Occipital lobe (tissue), 2 donors: ENCODE data around the gene PTGR3. TPM values are rescaled to one million over a fixed set of nuclear protein-coding genes. Genes with fewer than 3 reads are reported as not detected.

ENCODE experiments used
- DNase-seq: peaks from one replicate; lab custom pipeline; 2025; lab: John Stamatoyannopoulos, UW
- total RNA-seq: library from RNA; depleted of rRNA; stranded (reverse); fragments of >200 nt; gene quantifications from one replicate; pipeline ENCODE4 v1.2.3, GENCODE V29; 2014

PTGR3 gene
- total RNA-seq, 1 donor from 2014 or later = 11.7 TPM

GRCh38 chr18:75235896-75236295 lies 27.0 kb upstream of the PTGR3 start:
- no peak for DNase-seq

DNA sequence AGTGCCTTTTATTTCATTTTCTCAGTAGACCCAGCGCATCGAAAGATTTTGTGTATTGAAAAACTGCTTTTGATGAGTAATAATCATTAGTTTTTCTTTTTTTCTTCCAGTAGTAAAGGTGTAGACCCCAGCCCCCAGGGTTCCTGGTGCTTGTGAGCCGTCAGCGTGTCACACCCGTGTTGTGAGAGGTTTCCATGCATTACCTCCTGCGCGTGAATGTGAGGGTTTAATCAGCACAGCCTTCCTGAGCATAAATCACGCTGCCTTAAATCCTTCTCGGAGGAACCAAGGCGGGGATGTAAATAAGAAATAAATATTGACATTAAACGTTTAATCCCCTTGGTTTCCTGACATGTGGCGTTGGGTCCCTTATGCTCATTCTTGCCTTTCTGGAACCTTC lies 26.0 kb upstream of the PTGR3 start:
- DNase-seq = no peak

DNA sequence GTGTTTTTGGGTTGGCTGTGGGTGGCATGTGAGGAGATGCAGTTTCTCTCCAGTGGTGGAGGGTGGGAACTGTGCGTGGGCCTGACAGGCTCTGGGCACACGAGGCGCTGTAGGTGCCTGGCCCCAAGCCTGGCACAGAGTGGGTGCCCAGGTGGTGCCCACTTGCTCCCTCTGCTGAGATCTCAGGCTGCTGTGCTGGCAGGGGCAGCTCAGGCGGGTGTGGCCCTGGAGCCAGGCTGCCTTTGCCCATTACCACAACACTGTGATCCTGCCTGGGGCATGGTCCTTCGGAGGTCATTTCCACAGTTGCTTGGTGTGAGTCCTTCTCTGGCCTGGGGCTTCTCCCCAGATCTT lies 22.1 kb upstream of the PTGR3 start:
- DNase-seq = no peak

- no peak for DNase-seq
These were observed 21.5 kb upstream of the PTGR3 start for GRCh38 chr18:75230163-75231052.

DNA sequence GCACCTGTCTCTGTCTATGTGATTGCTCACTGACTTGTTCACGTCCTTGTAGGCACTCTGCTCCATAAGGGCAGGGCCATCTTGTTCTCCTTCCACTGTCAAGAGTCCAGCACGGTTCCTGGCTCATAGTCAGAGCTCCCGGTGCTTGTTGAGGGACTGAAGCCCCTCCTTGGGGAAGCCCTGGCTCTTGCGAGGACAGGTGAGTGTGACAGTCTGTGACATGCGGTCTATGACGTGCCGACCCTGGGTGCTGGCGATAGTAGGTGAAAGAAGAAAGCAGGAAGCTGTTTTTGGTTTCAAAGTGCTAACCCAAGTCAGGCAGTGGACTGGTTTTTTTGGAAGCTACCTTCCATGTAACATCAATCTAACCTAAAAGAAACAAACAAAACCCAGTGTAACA lies 20.5 kb upstream of the PTGR3 start:
- DNase-seq = no peak

DNA sequence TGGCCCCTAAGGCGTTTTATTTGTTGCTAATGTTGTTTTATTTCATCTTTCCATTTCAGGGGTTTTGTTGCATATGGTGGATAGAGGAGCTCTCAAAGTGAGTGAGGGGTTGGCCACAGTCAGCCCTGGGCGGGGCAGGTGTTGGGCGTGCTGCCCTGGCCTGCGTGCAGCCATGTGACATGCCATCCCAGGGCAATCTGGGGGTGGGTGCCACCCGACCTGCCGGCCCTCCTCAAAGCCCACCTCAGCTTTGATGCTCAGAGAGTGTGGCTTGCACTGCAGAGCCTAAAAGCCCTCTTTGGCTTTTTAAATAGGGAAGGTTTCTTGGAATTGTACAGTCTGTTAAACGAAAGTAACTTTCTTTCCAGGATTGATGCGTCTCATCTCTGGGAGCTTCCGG lies 20.0 kb upstream of the PTGR3 start:
- no peak for DNase-seq

GRCh38 chr18:75227535-75228296 lies 18.8 kb upstream of the PTGR3 start:
- no peak for DNase-seq

GRCh38 chr18:75226956-75227316 lies 18.0 kb upstream of the PTGR3 start:
- no peak for DNase-seq

DNA sequence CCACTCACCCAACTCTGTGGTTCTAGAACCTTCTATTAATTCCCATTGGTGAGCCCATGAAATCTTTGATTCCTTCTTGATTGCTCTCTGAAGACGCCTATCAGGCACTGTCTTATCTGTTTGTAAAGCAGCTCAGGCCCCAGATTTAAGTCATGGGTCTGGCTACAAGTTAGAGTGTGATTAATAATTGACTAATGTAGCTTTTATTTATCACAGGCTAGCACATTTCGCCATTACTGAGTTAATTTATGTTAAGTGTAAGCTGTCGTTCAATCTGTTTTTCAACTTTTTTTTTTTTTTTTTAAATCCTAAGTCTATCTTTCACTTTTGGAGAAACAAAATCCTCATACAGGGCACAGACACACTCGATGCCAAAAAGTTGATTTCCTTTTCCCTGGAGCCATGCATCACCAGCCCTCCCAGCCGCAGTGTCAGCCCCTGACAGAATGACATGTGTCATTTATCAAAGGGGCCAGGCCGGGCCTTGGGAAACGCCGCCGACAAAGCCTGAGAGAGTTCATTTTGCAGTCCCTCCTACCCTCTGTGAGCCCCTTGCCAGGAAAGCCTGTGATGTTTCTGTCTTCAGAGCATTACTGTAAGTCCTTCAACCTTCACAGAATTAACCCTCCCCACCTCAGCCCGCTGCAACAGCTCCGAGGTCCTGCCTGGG lies 17.5 kb upstream of the PTGR3 start:
- no peak for DNase-seq

DNA sequence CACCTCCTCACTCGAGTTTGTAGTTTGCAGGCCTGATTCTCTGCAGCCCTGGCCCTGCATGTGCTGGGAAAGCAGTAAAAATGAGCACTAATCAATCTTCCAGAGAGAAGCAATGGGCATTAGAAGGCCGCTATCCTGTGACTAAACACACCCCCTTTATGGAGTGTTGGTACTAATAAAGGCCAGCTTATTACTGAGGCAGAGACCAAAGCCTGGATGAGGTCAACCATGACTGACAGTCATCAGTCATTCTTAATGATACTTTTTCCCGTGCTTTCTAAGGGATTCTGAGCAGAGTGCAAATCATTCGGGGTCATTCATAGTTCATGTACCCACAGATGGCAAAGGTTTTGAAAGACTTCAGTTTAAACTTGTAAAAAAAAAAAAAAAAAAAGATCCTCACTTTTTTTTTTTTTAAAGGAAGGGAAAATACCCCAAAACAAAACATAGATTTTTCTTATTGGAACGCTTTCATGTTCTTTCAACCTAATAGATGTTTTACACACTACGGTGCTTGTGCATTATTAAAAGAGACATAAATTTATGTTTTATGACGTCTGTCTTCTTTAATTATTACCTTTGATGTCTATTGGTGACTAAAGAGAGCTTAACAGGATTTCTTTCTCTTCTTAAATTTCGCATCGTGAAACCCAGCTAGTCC lies 14.9 kb upstream of the PTGR3 start:
- DNase-seq = no peak

GRCh38 chr18:75222407-75222806 lies 13.5 kb upstream of the PTGR3 start:
- DNase-seq = no peak

GRCh38 chr18:75221897-75222296 lies 13.0 kb upstream of the PTGR3 start:
- no peak for DNase-seq

- DNase-seq = no peak
These were observed 12.5 kb upstream of the PTGR3 start for GRCh38 chr18:75221397-75221796.

- DNase-seq = no peak
These were observed 11.8 kb upstream of the PTGR3 start for GRCh38 chr18:75220551-75221355.

DNA sequence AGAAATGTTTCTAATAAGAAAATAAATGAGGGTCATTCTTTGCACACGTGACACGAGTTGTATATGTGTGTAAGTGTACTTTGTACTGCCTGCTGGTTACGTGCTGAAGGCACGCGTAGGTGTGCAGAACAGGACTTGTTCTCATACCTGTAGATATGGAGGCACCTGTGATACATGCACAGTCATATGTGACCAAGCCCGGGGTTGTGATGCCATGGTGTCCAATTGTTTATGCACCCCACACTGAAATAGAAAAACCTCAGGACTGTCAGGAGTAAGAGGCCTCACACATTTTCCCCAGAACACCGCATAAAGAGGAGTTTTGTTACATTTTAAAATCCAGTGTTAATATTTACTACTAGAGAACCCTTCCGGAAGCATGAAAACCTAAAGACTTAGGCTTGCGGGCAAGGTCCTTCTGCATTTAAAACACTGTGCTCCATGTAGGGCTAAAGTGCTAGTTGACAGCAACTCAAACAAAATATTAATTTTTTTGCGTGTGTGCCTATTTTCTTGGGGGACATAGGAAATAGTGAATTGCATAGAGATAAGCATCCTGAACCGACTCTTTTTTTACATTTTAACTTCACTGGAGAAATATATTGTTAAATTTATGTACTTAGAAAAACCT lies 10.9 kb upstream of the PTGR3 start:
- DNase-seq = no peak

DNA sequence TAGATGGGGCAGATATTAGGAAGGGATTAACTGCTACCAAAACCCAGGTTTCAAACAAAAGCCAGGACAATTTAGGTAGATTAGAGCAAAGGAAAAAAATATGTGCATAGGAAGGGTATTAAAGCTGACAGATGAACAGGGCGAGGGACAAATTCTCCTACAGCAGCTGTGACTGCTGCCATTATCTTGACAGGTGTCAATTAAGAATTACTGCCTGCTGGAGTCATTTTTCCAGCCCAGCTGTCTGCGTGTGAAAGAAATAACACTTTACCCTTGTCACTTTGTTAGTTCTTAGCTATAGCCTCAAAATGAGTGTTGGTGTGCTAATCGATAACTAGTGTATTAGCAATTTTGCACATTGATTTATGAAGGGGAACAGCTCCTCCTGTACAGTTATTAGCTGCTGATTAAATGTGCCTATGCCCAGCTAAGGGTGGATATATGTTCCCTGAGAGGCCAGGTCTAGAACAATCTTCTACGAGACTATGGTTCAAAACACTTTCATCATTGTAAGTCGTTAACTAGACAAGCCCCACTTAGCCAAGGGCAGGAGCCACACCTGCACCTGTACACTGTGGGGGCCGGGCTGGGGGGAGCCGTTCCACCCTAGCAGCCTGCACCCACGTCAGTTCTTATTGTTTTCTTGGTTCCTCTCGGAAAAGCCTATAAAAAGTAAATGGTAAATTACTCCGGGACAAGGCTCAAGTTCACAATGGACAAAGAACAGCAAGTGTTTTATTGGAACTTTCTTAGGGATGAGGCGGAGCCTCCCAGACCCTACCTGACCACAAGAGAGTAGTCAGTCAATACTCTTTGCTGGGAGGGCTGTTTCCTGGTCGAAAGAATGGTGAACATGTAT lies 9.4 kb upstream of the PTGR3 start:
- DNase-seq = no peak

DNA sequence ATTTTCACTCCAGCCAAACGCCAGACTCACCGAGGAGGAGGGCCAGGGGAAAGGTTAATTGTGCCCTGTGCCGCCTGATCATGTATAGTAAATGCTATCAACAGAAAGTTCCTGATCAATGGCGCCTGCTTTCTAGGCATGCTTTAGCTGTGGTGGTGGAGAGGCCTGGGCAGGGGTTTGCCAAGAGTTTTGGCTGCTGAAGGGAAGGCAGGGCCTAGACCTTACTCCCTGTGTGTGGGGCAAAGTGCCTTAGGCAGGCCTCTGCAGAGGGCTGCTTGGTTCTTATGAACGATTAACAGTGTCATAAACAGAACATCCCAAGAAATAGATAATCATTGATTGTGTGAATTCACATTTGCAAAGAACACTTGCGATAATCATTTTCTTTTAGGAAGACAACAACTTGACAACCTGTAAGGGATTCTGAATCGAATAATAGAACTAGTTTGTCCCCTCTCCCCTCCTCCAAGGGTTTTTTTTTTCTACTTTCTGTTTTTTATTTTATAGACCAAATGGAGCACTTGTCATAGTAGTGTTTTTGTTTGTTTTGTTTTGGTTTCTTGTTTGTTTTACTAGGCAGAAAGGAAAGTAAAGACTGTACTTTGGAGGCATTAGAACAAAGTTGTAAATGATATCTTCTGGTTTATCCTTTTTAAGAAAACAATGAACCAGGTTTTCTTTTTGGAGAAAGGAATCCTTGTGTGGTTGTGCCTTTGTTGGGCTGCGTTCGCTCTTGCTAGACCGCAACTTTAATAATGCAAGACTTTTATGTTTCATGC lies 8.2 kb upstream of the PTGR3 start:
- no peak for DNase-seq

GRCh38 chr18:75216212-75216910 lies 7.4 kb upstream of the PTGR3 start:
- DNase-seq = no peak
